Endothelial cell (in vitro differentiated cells): ENCODE measurements around the gene B4GALNT3. TPM values are rescaled to one million over a fixed set of nuclear protein-coding genes. Genes with fewer than 3 reads are reported as not detected.

ENCODE experiments used
- DNase-seq: peaks from one replicate; pipeline ENCODE4 v3.0.0; 2021; ENCODE audit warnings: low spot score
- H3K27ac Mint-ChIP-seq: one replicate; pipeline ENCODE4 v1.8.0; 2021; ENCODE audit warnings: mixed read lengths, inconsistent platforms; ENCODE audit not compliant: unreplicated experiment
- H3K27me3 Mint-ChIP-seq: one replicate; pipeline ENCODE4 v1.8.0; 2021; ENCODE audit warnings: mild to moderate bottlenecking, moderate library complexity, mixed read lengths, inconsistent platforms; ENCODE audit not compliant: unreplicated experiment
- H3K36me3 Mint-ChIP-seq: one replicate; pipeline ENCODE4 v1.8.0; 2021; ENCODE audit warnings: mild to moderate bottlenecking, low read depth, mixed read lengths, inconsistent platforms; ENCODE audit not compliant: unreplicated experiment
- H3K4me1 Mint-ChIP-seq: one replicate; pipeline ENCODE4 v1.8.0; 2021; ENCODE audit warnings: mild to moderate bottlenecking, mixed read lengths, inconsistent platforms; ENCODE audit not compliant: unreplicated experiment
- H3K4me3 Mint-ChIP-seq: one replicate; pipeline ENCODE4 v1.8.0; 2021; ENCODE audit warnings: mild to moderate bottlenecking, mixed read lengths, inconsistent platforms; ENCODE audit not compliant: unreplicated experiment
- H3K9me3 Mint-ChIP-seq: one replicate; pipeline ENCODE4 v1.8.0; 2021; ENCODE audit warnings: mixed read lengths, inconsistent platforms; ENCODE audit not compliant: unreplicated experiment
- CTCF ChIP-seq: fragments of 200-600 bp; sonication (generic); IDR thresholded peaks from one replicate; pipeline ENCODE4 v1.5.0; 2021; ENCODE audit warnings: antibody characterized with exemption; ENCODE audit not compliant: unreplicated experiment
- total RNA-seq: library from RNA; stranded (reverse); fragmentation: NEBNext Ultra II Directional; extraction: Animal tissue kit (Norgen Biotek cat#: 25700); gene quantifications from one replicate; pipeline ENCODE4 v1.2.1, GENCODE V29; 2021; ENCODE audit not compliant: unreplicated experiment

B4GALNT3 gene
- total RNA-seq, 1 donor from 2014 or later = 4.2 TPM

- H3K4me1 Mint-ChIP-seq = no peaks in the 10 kb centered on the region
- H3K9me3 Mint-ChIP-seq = no peaks in the 10 kb centered on the region
- DNase-seq = peak; percentile 75
- H3K27ac Mint-ChIP-seq = no peak overlapping the region
- H3K36me3 Mint-ChIP-seq = peaks cover 4% of the 10 kb centered on the region
- peak; percentile 87 for TF ChIP-seq CTCF
- H3K27me3 Mint-ChIP-seq = no peaks in the 10 kb centered on the region
- no peak overlapping the region for H3K4me3 Mint-ChIP-seq
These were observed 17.4 kb upstream of the B4GALNT3 start for GRCh38 chr12:442235-442884.

GRCh38 chr12:447141-447540 is 12.6 kb upstream of the B4GALNT3 start:
- Mint-ChIP-seq H3K4me3 (no peak overlapping the region), H3K27ac (no peak overlapping the region), H3K27me3 (no peaks in the 10 kb centered on the region), H3K4me1 (no peaks in the 10 kb centered on the region), H3K36me3 (no peaks in the 10 kb centered on the region), H3K9me3 (no peaks in the 10 kb centered on the region)
- no peak for DNase-seq
- TF ChIP-seq CTCF = no peak

- no peak overlapping the region for H3K4me3 Mint-ChIP-seq
These were observed 10.5 kb upstream of the B4GALNT3 start for GRCh38 chr12:449203-449602.

GRCh38 chr12:450438-450837 is 9.3 kb upstream of the B4GALNT3 start:
- H3K27ac Mint-ChIP-seq = no peak overlapping the region
- no peaks in the 10 kb centered on the region for H3K9me3 Mint-ChIP-seq
- H3K4me1 Mint-ChIP-seq = no peaks in the 10 kb centered on the region
- H3K36me3 Mint-ChIP-seq = no peaks in the 10 kb centered on the region
- H3K4me3 Mint-ChIP-seq = no peak overlapping the region
- no peak for TF ChIP-seq CTCF
- H3K27me3 Mint-ChIP-seq = no peaks in the 10 kb centered on the region
- no peak for DNase-seq

More at GRCh38 chr12:449203-449602, 10.5 kb upstream of the B4GALNT3 start:
- no peak for TF ChIP-seq CTCF
- H3K36me3 Mint-ChIP-seq = no peaks in the 10 kb centered on the region
- H3K27ac Mint-ChIP-seq = no peak overlapping the region
- DNase-seq = no peak
- H3K9me3 Mint-ChIP-seq = no peaks in the 10 kb centered on the region
- no peaks in the 10 kb centered on the region for H3K27me3 Mint-ChIP-seq
- H3K4me1 Mint-ChIP-seq = no peaks in the 10 kb centered on the region

GRCh38 chr12:452667-453210 is 7.0 kb upstream of the B4GALNT3 start:
- H3K36me3 Mint-ChIP-seq = no peaks in the 10 kb centered on the region
- no peak overlapping the region for H3K27ac Mint-ChIP-seq
- DNase-seq = no peak

More at GRCh38 chr12:452667-453210, 7.0 kb upstream of the B4GALNT3 start:
- Mint-ChIP-seq H3K4me1 (no peaks in the 10 kb centered on the region), H3K4me3 (no peak overlapping the region), H3K27me3 (no peaks in the 10 kb centered on the region), H3K9me3 (no peaks in the 10 kb centered on the region)
- no peak for TF ChIP-seq CTCF
